ENCODE data around the gene LLGL2. TPM values are rescaled to one million over a fixed set of nuclear protein-coding genes. Genes with fewer than 3 reads are reported as not detected.

Gene LLGL2
- total and polyA plus RNA-seq, 10 of the 15 experiments (the other 5 are each of a cell fraction or from before 2014, with no cell fraction given), result 0.21 to 9.9 (median 4.5) TPM

DNA sequence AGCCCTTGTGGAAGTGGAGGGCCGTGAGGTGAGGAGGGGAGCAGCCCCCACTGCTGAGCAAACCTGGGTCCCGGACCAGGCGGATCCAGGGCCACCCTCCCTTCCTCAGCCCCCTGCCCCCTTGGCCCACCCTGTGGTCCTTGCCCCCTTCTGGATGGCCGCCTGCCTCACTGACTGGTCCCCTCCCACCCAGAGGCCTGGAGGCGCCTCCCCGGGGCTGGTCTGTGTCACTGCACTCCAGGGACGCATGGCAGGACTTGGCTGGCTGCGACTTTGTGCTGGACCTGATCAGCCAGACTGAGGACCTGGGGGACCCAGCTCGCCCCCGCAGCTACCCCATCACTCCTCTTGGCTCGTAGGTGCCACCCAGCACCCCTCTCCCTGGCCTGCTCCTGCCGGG is 88.5 kb downstream of the LLGL2 start:
- 48% methylated on average over 11 of the region's 12 CpGs for WGBS (ENCODE audit: insufficient coverage, insufficient replicate concordance, low lambda C conversion rate, missing lambda C conversion rate)

More for the DNA sequence above, 88.5 kb downstream of the LLGL2 start:
- ChIA-PET POLR2A (no interaction called here), RAD21 (ENCODE audit: unreplicated experiment) (interaction anchor here (0.7 kb wide), 1 partner anchor 170 kb away, joined by 3 read pairs; no protein-coding TSS in a partner anchor), CTCF (interaction anchor here (0.6 to 0.7 kb wide), 2 partner anchors 13 to 140 kb away, joined by 3 read pairs; no protein-coding TSS in a partner anchor), SMC1A (ENCODE audit: uncharacterized antibody, unreplicated experiment) (no interaction called here)
- no peaks in the 10 kb centered on the region for H3K4me1 ChIP-seq (ENCODE audit: control insufficient read depth, insufficient read depth, low read length)
- TF ChIP-seq ZZZ3 (IDR thresholded peaks at IDR 0.05; ENCODE audit: control insufficient read depth, insufficient read length, low read depth) (no peak), SMARCA5 (IDR thresholded peaks at IDR 0.05) (no peak), CBX3 (IDR thresholded peaks at IDR 0.05; ENCODE audit: borderline replicate concordance, low read depth) (no peak), BRCA1 (IDR thresholded peaks at IDR 0.05; ENCODE audit: low read depth, low read length) (no peak), CHD1 (IDR thresholded peaks at IDR 0.05; ENCODE audit: low read depth, low read length) (no peak), IKZF2 (IDR thresholded peaks at IDR 0.05) (no peak), ZNF274 (IDR thresholded peaks at IDR 0.05; ENCODE audit: insufficient read depth, insufficient read length) (no peak), SRF (IDR thresholded peaks at IDR 0.05; ENCODE audit: low read depth in 2 of 2, low read length in 2 of 2) (no peak), NR2C2 (IDR thresholded peaks at IDR 0.05; ENCODE audit: borderline replicate concordance, control insufficient read depth, insufficient read length, low read depth) (no peak), RAD21 (IDR thresholded peaks at IDR 0.05; ENCODE audit: insufficient read depth, low read depth, low read length) (peak; percentile 24; the same call in 1 of the 2 replicates), SREBF2 (IDR thresholded peaks at IDR 0.05; ENCODE audit: low read length) (no peak), ZNF384 (IDR thresholded peaks at IDR 0.05; ENCODE audit: borderline replicate concordance, low read depth, low read length) (no peak), HDGF (IDR thresholded peaks at IDR 0.05) (no peak), ATF7 (IDR thresholded peaks at IDR 0.05; ENCODE audit: low read depth) (no peak), GATAD2B (conservative IDR thresholded peaks at IDR 0.05; ENCODE audit: low read depth) (no peak)
- TF ChIP-seq, protein P1, sequence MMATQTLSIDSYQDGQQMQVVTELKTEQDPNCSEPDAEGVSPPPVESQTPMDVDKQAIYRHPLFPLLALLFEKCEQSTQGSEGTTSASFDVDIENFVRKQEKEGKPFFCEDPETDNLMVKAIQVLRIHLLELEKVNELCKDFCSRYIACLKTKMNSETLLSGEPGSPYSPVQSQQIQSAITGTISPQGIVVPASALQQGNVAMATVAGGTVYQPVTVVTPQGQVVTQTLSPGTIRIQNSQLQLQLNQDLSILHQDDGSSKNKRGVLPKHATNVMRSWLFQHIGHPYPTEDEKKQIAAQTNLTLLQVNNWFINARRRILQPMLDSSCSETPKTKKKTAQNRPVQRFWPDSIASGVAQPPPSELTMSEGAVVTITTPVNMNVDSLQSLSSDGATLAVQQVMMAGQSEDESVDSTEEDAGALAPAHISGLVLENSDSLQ (IDR thresholded peaks at IDR 0.05), result no peak
- TF ChIP-seq, protein P2, sequence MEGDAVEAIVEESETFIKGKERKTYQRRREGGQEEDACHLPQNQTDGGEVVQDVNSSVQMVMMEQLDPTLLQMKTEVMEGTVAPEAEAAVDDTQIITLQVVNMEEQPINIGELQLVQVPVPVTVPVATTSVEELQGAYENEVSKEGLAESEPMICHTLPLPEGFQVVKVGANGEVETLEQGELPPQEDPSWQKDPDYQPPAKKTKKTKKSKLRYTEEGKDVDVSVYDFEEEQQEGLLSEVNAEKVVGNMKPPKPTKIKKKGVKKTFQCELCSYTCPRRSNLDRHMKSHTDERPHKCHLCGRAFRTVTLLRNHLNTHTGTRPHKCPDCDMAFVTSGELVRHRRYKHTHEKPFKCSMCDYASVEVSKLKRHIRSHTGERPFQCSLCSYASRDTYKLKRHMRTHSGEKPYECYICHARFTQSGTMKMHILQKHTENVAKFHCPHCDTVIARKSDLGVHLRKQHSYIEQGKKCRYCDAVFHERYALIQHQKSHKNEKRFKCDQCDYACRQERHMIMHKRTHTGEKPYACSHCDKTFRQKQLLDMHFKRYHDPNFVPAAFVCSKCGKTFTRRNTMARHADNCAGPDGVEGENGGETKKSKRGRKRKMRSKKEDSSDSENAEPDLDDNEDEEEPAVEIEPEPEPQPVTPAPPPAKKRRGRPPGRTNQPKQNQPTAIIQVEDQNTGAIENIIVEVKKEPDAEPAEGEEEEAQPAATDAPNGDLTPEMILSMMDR (IDR thresholded peaks at IDR 0.05 in 2 of 3, conservative IDR thresholded peaks at IDR 0.05 in 1 of 3; ENCODE audit: control insufficient read depth in 2 of 3, extremely low read depth in 1 of 3, insufficient read depth in 1 of 3, low read depth in 3 of 3, low read length in 3 of 3), result peak in 2 of 3 experiments; percentile 17 to 38; a peak in 3 of 6 replicates
- ATAC-seq (peak; percentile 59), DNase-seq (ENCODE audit: low read depth, low spot score) (no peak), FAIRE-seq (no peak)
- BruUV-seq (replicated peaks), result no TSS peak
- no peak overlapping the region for H2AFZ ChIP-seq (ENCODE audit: control insufficient read depth, low read depth, low read length)
- H3K9me3 ChIP-seq (replicated peaks; ENCODE audit: control insufficient read depth, insufficient read depth, low read length), result no peaks in the 10 kb centered on the region
- in situ Hi-C loops (cut with MboI) (no loop called here), intact Hi-C loops (cut with micrococcal nuclease; ENCODE audit: unreplicated experiment) (no loop called here)
- H3K36me3 ChIP-seq (ENCODE audit: control insufficient read depth in 2 of 2, insufficient read depth in 2 of 2, low read length in 1 of 2), result no peaks in the 10 kb centered on the region
- no peak overlapping the region for H3K4me3 ChIP-seq
- H3K79me2 ChIP-seq (ENCODE audit: control insufficient read depth, insufficient read depth, low read length), result no peaks in the 10 kb centered on the region
- no peak overlapping the region for H3K9ac ChIP-seq (ENCODE audit: control insufficient read depth, insufficient read depth, low read length)
- H3K27me3 ChIP-seq (replicated peaks in 1 of 2; ENCODE audit: control insufficient read depth in 2 of 2, insufficient read depth in 2 of 2, low read length in 1 of 2), result no peaks in the 10 kb centered on the region
- no peaks in the 10 kb centered on the region for H4K20me1 ChIP-seq (ENCODE audit: control insufficient read depth, insufficient read depth)
- H3K27ac ChIP-seq (ENCODE audit: control insufficient read depth, insufficient read depth), result no peak overlapping the region
- H3K4me2 ChIP-seq (ENCODE audit: control insufficient read depth, insufficient read depth), result no peak overlapping the region
